ENCODE measurements around the gene STRIP2.
A peak's percentile ranks its signal among the peaks of the same experiment; 100 is the strongest.

Gene STRIP2

GRCh38 chr7:129433847-129434674, at the start of gene STRIP2 (continued):
- TF ChIP-seq ZNF529 (tag by site-specific recombination; IDR thresholded peaks at IDR 0.05; ENCODE audit: insufficient replicate concordance) (no peak), ZNF157 (tag by site-specific recombination; IDR thresholded peaks at IDR 0.05) (no peak), ZNF548 (tag by site-specific recombination; IDR thresholded peaks at IDR 0.05) (no peak), ZNF677 (tag by site-specific recombination; IDR thresholded peaks at IDR 0.05) (no peak), SP7 (tag by site-specific recombination; IDR thresholded peaks at IDR 0.05) (peak; percentile 62; the same call in 1 of the 2 replicates), GLIS2 (tag by site-specific recombination; IDR thresholded peaks at IDR 0.05) (peak; percentile 65), ZNF76 (tag by site-specific recombination; IDR thresholded peaks at IDR 0.05; ENCODE audit: borderline replicate concordance, low read depth) (peak; percentile 35; the same call in 1 of the 2 replicates), GFI1B (tag by site-specific recombination; IDR thresholded peaks at IDR 0.05) (no peak), YY1 (tag by site-specific recombination; IDR thresholded peaks at IDR 0.05) (peak; percentile 62), ZBTB26 (tag by site-specific recombination; optimal IDR thresholded peaks at IDR 0.05) (peak; percentile 79), ZNF629 (tag by site-specific recombination; IDR thresholded peaks at IDR 0.05) (0 out of 2 replicates have a peak, but pooled peaks have one; percentile 16), MYNN (tag by site-specific recombination; IDR thresholded peaks at IDR 0.05; ENCODE audit: borderline replicate concordance) (no peak)
- TF ChIP-seq, protein P1, sequence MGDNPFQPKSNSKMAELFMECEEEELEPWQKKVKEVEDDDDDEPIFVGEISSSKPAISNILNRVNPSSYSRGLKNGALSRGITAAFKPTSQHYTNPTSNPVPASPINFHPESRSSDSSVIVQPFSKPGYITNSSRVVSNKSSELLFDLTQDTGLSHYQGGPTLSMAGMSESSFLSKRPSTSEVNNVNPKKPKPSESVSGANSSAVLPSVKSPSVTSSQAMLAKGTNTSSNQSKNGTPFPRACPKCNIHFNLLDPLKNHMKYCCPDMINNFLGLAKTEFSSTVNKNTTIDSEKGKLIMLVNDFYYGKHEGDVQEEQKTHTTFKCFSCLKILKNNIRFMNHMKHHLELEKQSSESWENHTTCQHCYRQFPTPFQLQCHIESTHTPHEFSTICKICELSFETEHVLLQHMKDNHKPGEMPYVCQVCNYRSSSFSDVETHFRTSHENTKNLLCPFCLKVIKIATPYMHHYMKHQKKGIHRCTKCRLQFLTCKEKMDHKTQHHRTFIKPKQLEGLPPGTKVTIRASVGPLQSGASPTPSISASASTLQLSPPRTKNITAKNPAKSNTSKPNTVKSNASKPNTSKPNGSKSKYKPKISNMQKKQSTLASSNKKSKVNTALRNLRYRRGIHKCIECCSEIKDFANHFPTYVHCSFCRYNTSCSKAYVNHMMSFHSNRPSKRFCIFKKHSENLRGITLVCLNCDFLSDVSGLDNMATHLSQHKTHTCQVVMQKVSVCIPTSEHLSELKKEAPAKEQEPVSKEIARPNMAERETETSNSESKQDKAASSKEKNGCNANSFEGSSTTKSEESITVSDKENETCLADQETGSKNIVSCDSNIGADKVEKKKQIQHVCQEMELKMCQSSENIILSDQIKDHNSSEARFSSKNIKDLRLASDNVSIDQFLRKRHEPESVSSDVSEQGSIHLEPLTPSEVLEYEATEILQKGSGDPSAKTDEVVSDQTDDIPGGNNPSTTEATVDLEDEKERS (tag by site-specific recombination; IDR thresholded peaks at IDR 0.05) = 0 out of 2 replicates have a peak, but pooled peaks have one; percentile 21
- TF ChIP-seq, protein P2, sequence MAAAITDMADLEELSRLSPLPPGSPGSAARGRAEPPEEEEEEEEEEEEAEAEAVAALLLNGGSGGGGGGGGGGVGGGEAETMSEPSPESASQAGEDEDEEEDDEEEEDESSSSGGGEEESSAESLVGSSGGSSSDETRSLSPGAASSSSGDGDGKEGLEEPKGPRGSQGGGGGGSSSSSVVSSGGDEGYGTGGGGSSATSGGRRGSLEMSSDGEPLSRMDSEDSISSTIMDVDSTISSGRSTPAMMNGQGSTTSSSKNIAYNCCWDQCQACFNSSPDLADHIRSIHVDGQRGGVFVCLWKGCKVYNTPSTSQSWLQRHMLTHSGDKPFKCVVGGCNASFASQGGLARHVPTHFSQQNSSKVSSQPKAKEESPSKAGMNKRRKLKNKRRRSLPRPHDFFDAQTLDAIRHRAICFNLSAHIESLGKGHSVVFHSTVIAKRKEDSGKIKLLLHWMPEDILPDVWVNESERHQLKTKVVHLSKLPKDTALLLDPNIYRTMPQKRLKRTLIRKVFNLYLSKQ (tag by site-specific recombination; IDR thresholded peaks at IDR 0.05; ENCODE audit: borderline replicate concordance) = no peak

GRCh38 chr7:129385116-129385515, 49.1 kb upstream of the STRIP2 start:
- no peaks in the 10 kb centered on the region for H3K9me3 ChIP-seq (ENCODE audit: control insufficient read depth, insufficient read depth, low read depth, low read length)
- peaks cover 0 to under 1% of the 10 kb centered on the region in 2 experiments; a peak in 1 of 3 replicates for H3K36me3 ChIP-seq (ENCODE audit: control insufficient read depth in 2 of 2, insufficient read depth in 1 of 2, low read length in 2 of 2)
- POLR2A ChIA-PET = no interaction called here
- CTCF ChIA-PET = interaction anchor here (1.0 to 1.4 kb wide), 3 partner anchors 9 to 167 kb away, joined by 3 to 7 read pairs (median 4); no protein-coding TSS in a partner anchor
- H3K4me1 ChIP-seq (ENCODE audit: control insufficient read depth, insufficient read depth, low read length) = no peaks in the 10 kb centered on the region
- H3K4me3 ChIP-seq (ENCODE audit: low read depth, low read length) = no peak overlapping the region
- H3K27ac ChIP-seq (ENCODE audit: extremely low read depth, low read depth, low read length) = no peak overlapping the region
- no peak for TF ChIP-seq ZNF544 (tag by site-specific recombination; IDR thresholded peaks at IDR 0.05)
- no peak for TF ChIP-seq REST (tag by site-specific recombination; IDR thresholded peaks at IDR 0.05)
- no peak for TF ChIP-seq ZNF214 (tag by site-specific recombination; IDR thresholded peaks at IDR 0.05; ENCODE audit: borderline replicate concordance)
- no peak for TF ChIP-seq GLI2 (tag by site-specific recombination; IDR thresholded peaks at IDR 0.05; ENCODE audit: borderline replicate concordance, low read depth)
- TF ChIP-seq ZNF138 (tag by site-specific recombination; IDR thresholded peaks at IDR 0.05; ENCODE audit: borderline replicate concordance) = no peak
- no peak for TF ChIP-seq ZNF785 (tag by site-specific recombination; IDR thresholded peaks at IDR 0.05)
- no peak for TF ChIP-seq ZNF121 (tag by site-specific recombination; IDR thresholded peaks at IDR 0.05)
- TF ChIP-seq, protein P3, sequence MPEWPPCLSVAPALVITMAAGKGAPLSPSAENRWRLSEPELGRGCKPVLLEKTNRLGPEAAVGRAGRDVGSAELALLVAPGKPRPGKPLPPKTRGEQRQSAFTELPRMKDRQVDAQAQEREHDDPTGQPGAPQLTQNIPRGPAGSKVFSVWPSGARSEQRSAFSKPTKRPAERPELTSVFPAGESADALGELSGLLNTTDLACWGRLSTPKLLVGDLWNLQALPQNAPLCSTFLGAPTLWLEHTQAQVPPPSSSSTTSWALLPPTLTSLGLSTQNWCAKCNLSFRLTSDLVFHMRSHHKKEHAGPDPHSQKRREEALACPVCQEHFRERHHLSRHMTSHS (tag by site-specific recombination; IDR thresholded peaks at IDR 0.05) = no peak
- no peak for TF ChIP-seq ZNF324 (tag by site-specific recombination; IDR thresholded peaks at IDR 0.05)

All from HEK293 (cell line).